SK-N-SH treated with all-trans-retinoic acid at 6 μM for 48 hours (cell line): ENCODE results near the gene EPHX1.

Source experiments
- ATAC-seq: fragments of 200-7000 bp; cut with Tn5 transposase; 3 replicates; pipeline ENCODE4 v1.9.1; 2020; ENCODE audit warnings: mild to moderate bottlenecking, moderate library complexity
- ARNTL ChIP-seq: fragments of 450-650 bp; formaldehyde crosslinking; IDR thresholded peaks from 2 replicates; pipeline ENCODE4 v1.5.0; 2020; ENCODE audit warnings: low read depth, mild to moderate bottlenecking, moderate library complexity, borderline replicate concordance
- BACH2 ChIP-seq: fragments of 250-450 bp; sonication (Bioruptor Pico); IDR thresholded peaks from 2 replicates; pipeline ENCODE4 v1.9.0; 2021; ENCODE audit warnings: mild to moderate bottlenecking, borderline replicate concordance
- CSDC2 ChIP-seq: fragments of 250-450 bp; sonication (Bioruptor Pico); IDR thresholded peaks from 2 replicates; pipeline ENCODE4 v1.5.0; 2020; ENCODE audit warnings: mild to moderate bottlenecking, moderate library complexity
- ESRRG ChIP-seq: fragments of 250-450 bp; sonication (Bioruptor Pico); IDR thresholded peaks from 2 replicates; pipeline ENCODE4 v1.6.1; 2021; ENCODE audit warnings: mild to moderate bottlenecking
- GLIS3 ChIP-seq: fragments of 250-450 bp; sonication (Bioruptor Pico); IDR thresholded peaks from 2 replicates; pipeline ENCODE4 v1.5.0; 2020; ENCODE audit warnings: mild to moderate bottlenecking, moderate library complexity
- ISL1 ChIP-seq: fragments of 250-450 bp; sonication (Bioruptor Pico); IDR thresholded peaks from 2 replicates; pipeline ENCODE4 v2.1.2; 2022; ENCODE audit warnings: mild to moderate bottlenecking, moderate library complexity
- PPARA ChIP-seq: fragments of 250-450 bp; sonication (Bioruptor Pico); IDR thresholded peaks from 2 replicates; pipeline ENCODE4 v1.5.0; 2020; ENCODE audit warnings: mild to moderate bottlenecking, borderline replicate concordance
- RARB ChIP-seq: fragments of 250-450 bp; sonication (Bioruptor Pico); IDR thresholded peaks from 2 replicates; pipeline ENCODE4 v1.8.0; 2021; ENCODE audit warnings: mild to moderate bottlenecking, moderate library complexity
- TCF4 ChIP-seq: fragments of 250-450 bp; sonication (Bioruptor Pico); IDR thresholded peaks from 2 replicates; pipeline ENCODE4 v1.8.0; 2021; ENCODE audit warnings: mild to moderate bottlenecking, moderate library complexity, borderline replicate concordance
- ZC3H10 ChIP-seq: fragments of 250-450 bp; sonication (Bioruptor Pico); IDR thresholded peaks from 2 replicates; pipeline ENCODE4 v1.5.1; 2021; ENCODE audit warnings: mild to moderate bottlenecking, moderate library complexity
- ZFP3 ChIP-seq: fragments of 250-450 bp; sonication (Bioruptor Pico); IDR thresholded peaks from 2 replicates; pipeline ENCODE4 v1.5.0; 2020; ENCODE audit warnings: mild to moderate bottlenecking, moderate library complexity
- ZNF565 ChIP-seq: fragments of 450-650 bp; formaldehyde crosslinking; conservative IDR thresholded peaks from 2 replicates; pipeline ENCODE4 v1.5.0; 2020; ENCODE audit warnings: low read depth, mild to moderate bottlenecking, moderate library complexity
- ZNF70 ChIP-seq: fragments of 450-650 bp; formaldehyde crosslinking; IDR thresholded peaks from 2 replicates; pipeline ENCODE4 v1.5.0; 2020; ENCODE audit warnings: mild to moderate bottlenecking, moderate library complexity
- TF ChIP-seq, protein P1 (sequence below): fragments of 250-450 bp; sonication (Bioruptor Pico); IDR thresholded peaks from 2 replicates; pipeline ENCODE4 v1.5.0; 2020; ENCODE audit warnings: mild to moderate bottlenecking, moderate library complexity
- TF ChIP-seq, protein P2 (sequence below): fragments of 250-450 bp; sonication (Bioruptor Pico); IDR thresholded peaks from 2 replicates; pipeline ENCODE4 v1.5.1; 2020; ENCODE audit warnings: low read depth, mild to moderate bottlenecking, moderate library complexity

EPHX1 gene

DNA sequence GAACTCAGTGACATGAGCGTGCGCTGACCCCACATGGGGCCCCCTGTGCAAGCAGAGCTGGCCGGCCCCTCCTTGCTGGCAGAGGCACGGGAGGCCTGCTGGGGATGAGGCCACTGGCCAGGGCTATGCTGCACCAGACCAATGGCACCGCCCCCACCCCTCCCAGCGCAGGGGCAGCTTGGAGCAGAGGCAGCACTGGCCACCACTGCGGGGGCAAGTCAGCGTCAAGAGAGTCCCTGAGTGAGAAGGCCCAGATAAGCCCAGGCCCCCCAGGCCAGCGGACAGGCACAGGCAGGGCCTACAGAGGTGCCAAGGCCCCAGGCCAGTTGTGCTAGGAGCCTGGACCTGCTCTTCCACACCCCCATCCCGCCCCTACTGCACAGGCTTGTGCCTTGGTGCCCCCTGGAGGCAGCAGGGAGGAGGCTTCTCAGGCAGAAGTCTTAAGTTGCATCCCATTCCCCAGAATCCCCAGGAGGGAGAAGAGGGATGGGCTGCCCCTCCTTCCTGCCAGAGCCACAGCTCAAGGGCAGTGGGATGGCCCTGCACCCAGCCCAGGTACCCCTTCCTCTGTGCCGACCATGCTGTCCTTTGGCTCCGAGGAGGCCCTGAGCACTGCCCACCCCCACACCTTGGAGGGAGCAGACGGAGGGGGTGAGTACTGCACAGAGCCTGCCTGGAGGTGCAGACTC is 35.8 kb downstream of the EPHX1 start:
- TF ChIP-seq ISL1 (CRISPR knock-in tag) (no peak), CSDC2 (CRISPR knock-in tag) (no peak), GLIS3 (no peak), ARNTL (CRISPR knock-in tag) (no peak)
- TF ChIP-seq, all 23 proteins: peak for 0
- ATAC-seq = peak; percentile 90

GRCh38 chr1:225846331-225847310 is 36.7 kb downstream of the EPHX1 start:
- ATAC-seq = no peak
- TF ChIP-seq ZFP3 (CRISPR knock-in tag) = no peak
- TF ChIP-seq BACH2 (CRISPR knock-in tag) = no peak
- TF ChIP-seq RARB (CRISPR knock-in tag) = no peak
- no peak for TF ChIP-seq TCF4
- no peak for TF ChIP-seq ISL1 (CRISPR knock-in tag)
- no peak for TF ChIP-seq ZNF70 (CRISPR knock-in tag)

GRCh38 chr1:225847610-225848009 is 37.7 kb downstream of the EPHX1 start:
- no peak for ATAC-seq
- TF ChIP-seq, protein P1, sequence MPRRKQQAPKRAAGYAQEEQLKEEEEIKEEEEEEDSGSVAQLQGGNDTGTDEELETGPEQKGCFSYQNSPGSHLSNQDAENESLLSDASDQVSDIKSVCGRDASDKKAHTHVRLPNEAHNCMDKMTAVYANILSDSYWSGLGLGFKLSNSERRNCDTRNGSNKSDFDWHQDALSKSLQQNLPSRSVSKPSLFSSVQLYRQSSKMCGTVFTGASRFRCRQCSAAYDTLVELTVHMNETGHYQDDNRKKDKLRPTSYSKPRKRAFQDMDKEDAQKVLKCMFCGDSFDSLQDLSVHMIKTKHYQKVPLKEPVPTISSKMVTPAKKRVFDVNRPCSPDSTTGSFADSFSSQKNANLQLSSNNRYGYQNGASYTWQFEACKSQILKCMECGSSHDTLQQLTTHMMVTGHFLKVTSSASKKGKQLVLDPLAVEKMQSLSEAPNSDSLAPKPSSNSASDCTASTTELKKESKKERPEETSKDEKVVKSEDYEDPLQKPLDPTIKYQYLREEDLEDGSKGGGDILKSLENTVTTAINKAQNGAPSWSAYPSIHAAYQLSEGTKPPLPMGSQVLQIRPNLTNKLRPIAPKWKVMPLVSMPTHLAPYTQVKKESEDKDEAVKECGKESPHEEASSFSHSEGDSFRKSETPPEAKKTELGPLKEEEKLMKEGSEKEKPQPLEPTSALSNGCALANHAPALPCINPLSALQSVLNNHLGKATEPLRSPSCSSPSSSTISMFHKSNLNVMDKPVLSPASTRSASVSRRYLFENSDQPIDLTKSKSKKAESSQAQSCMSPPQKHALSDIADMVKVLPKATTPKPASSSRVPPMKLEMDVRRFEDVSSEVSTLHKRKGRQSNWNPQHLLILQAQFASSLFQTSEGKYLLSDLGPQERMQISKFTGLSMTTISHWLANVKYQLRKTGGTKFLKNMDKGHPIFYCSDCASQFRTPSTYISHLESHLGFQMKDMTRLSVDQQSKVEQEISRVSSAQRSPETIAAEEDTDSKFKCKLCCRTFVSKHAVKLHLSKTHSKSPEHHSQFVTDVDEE (CRISPR knock-in tag) = no peak
- TF ChIP-seq ISL1 (CRISPR knock-in tag) = no peak
- TF ChIP-seq CSDC2 (CRISPR knock-in tag) = no peak
- TF ChIP-seq BACH2 (CRISPR knock-in tag) = no peak
- no peak for TF ChIP-seq ZC3H10 (CRISPR knock-in tag)
- TF ChIP-seq TCF4 = no peak
- TF ChIP-seq ESRRG (CRISPR knock-in tag) = no peak
- no peak for TF ChIP-seq ZFP3 (CRISPR knock-in tag)
- TF ChIP-seq ZNF565 (CRISPR knock-in tag) = no peak
- TF ChIP-seq ZNF70 (CRISPR knock-in tag) = no peak
- TF ChIP-seq RARB (CRISPR knock-in tag) = no peak
- TF ChIP-seq, all 23 proteins: peak for 0

DNA sequence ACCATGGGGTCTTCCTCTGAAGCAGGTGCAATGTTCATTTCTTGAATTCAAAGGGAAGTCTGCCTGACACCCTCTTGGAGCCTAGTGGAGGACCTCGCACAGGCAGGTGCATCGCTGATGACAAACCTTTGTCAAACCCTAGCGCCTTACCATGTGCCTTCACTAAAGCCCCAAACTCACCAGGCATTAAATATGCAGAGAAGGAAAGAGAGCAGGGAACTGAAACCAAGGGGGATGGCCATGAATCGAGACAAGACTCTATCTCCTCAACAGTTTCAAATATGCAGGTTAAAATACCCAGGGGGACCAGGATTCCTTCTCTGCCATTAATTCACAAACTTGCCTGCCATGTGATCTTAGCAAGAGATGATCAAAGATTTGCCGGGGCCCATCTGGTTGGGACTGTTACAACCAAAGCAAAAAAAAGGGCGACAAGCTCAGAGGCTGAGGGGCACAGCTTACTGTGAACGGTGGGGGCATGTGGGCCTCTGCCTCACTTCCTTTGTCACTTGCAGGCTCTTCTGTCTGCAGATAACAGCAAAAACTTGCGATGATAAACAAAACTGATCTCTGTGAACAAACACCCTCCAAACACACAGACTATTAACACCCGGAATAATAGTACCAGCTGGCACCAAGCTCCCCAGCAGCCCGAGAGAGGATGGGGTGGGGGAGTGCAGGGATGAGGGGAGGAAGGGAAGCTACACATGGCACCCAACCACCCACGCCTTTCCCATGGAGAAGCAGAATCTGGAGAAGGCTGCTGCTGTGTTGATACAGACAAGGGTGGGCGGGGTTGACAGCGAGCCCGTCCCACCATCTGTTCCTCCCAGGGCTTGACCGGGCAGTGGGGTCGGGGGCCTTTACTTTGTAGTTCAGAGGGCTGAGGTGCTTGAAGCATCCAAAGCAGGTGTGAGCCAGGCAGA is 38.4 kb downstream of the EPHX1 start:
- ATAC-seq = no peak
- TF ChIP-seq CSDC2 (CRISPR knock-in tag) (no peak), PPARA (no peak), ZNF565 (CRISPR knock-in tag) (no peak), ZNF70 (CRISPR knock-in tag) (no peak), RARB (CRISPR knock-in tag) (no peak), ZC3H10 (CRISPR knock-in tag) (no peak), ESRRG (CRISPR knock-in tag) (no peak), BACH2 (CRISPR knock-in tag) (no peak)
- TF ChIP-seq, protein P2, sequence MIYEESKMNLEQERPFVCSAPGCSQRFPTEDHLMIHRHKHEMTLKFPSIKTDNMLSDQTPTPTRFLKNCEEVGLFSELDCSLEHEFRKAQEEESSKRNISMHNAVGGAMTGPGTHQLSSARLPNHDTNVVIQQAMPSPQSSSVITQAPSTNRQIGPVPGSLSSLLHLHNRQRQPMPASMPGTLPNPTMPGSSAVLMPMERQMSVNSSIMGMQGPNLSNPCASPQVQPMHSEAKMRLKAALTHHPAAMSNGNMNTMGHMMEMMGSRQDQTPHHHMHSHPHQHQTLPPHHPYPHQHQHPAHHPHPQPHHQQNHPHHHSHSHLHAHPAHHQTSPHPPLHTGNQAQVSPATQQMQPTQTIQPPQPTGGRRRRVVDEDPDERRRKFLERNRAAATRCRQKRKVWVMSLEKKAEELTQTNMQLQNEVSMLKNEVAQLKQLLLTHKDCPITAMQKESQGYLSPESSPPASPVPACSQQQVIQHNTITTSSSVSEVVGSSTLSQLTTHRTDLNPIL = no peak
- TF ChIP-seq, protein P1 (CRISPR knock-in tag) = no peak
